Measurements from ENCODE around the gene TMEM238L. TPM values are rescaled to one million over a fixed set of nuclear protein-coding genes. Genes with fewer than 3 reads are reported as not detected.

The TMEM238L gene
- total RNA-seq, 1 donor from 2014 or later, result not detected

DNA sequence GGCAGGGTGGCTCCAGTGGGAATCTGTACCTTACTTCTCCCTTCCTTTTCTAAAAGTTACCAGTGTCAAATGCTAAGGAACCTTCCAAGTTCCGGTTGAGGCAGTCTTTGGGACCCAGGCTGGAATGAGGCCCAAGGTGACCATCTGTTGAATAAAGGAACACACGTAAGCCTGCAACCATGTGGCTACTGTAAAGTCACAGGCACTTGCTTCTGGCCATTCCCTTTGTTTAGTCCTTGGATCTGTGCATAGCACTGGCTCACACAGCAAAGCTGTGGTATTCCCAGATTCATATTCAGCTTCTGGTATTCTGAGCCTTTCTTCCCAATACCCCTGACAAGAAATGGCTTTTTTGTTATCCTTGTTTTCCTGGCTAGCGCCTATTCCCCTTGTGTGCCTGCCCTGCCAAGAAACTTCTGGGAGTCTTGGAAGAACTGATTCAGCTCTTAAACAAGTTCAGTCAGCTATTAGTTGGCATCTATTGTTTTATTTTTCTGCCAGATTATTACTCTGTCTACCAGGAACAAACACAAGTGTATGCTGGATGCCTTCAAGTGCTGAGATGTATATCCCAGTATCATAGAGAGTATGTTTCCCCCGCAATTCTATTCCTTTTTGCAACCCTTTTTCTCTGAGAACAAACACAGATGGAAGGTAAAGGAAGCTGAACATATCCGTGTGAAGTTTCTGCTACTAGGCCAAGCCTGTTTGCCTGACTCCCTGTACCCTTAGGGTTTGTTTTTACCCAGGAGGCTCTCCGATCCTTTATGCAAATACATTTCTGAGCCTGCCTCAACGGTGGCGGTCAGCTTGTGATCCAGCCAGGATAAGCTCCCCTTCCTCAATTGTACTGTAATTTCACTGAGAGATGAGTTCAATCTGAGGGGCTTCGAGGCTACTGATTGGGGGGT is 13.2 kb downstream of the TMEM238L start:
- no peak overlapping the region for H3K4me3 ChIP-seq
- intact Hi-C loops (cut with DNase I), result no loop called here
- no peaks in the 10 kb centered on the region for H3K36me3 ChIP-seq
- H3K4me1 ChIP-seq, result no peaks in the 10 kb centered on the region
- no peaks in the 10 kb centered on the region for H3K9me3 ChIP-seq
- no peaks in the 10 kb centered on the region for H3K27me3 ChIP-seq
- no peak overlapping the region for H3K27ac ChIP-seq
- no peak for DNase-seq (ENCODE audit: low spot score in 2 of 2)
- TF ChIP-seq, protein P1, sequence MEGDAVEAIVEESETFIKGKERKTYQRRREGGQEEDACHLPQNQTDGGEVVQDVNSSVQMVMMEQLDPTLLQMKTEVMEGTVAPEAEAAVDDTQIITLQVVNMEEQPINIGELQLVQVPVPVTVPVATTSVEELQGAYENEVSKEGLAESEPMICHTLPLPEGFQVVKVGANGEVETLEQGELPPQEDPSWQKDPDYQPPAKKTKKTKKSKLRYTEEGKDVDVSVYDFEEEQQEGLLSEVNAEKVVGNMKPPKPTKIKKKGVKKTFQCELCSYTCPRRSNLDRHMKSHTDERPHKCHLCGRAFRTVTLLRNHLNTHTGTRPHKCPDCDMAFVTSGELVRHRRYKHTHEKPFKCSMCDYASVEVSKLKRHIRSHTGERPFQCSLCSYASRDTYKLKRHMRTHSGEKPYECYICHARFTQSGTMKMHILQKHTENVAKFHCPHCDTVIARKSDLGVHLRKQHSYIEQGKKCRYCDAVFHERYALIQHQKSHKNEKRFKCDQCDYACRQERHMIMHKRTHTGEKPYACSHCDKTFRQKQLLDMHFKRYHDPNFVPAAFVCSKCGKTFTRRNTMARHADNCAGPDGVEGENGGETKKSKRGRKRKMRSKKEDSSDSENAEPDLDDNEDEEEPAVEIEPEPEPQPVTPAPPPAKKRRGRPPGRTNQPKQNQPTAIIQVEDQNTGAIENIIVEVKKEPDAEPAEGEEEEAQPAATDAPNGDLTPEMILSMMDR (IDR thresholded peaks at IDR 0.05), result no peak

DNA sequence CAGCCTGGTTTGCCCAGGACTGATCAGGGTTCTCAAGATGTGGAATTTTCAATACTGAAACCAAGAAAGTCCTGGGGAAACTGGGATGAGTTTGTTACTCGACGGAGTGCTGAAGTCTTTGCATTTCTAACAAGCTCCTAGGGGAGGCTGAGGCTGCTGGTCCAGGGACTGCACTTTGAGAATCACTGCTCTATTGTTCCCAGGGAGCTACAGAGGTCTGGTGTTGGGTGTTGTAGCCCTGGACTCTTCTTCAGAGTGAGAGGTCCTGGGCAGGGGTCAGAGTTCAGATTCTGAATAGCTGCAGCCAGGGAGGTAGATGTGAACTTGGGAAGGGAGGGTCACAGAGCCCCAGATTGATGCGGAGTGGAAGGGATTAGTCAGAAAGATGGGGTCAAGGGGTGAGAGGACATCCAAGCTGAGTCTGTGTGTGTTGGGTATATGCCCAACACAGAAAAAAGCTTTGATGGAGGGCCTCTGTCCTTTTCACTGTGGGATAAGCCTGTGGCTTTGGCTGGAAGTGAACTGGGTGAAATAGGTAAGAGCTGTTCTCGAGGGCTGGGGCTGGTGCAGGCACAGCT is 14.1 kb downstream of the TMEM238L start:
- TF ChIP-seq, protein P1 (IDR thresholded peaks at IDR 0.05), result no peak
- no peaks in the 10 kb centered on the region for H3K9me3 ChIP-seq
- H3K27me3 ChIP-seq, result no peaks in the 10 kb centered on the region
- H3K27ac ChIP-seq, result no peak overlapping the region
- no peaks in the 10 kb centered on the region for H3K4me1 ChIP-seq
- no peaks in the 10 kb centered on the region for H3K36me3 ChIP-seq
- intact Hi-C loops (cut with DNase I), result no loop called here
- DNase-seq (ENCODE audit: low spot score in 2 of 2), result no peak
- no peak overlapping the region for H3K4me3 ChIP-seq

DNA sequence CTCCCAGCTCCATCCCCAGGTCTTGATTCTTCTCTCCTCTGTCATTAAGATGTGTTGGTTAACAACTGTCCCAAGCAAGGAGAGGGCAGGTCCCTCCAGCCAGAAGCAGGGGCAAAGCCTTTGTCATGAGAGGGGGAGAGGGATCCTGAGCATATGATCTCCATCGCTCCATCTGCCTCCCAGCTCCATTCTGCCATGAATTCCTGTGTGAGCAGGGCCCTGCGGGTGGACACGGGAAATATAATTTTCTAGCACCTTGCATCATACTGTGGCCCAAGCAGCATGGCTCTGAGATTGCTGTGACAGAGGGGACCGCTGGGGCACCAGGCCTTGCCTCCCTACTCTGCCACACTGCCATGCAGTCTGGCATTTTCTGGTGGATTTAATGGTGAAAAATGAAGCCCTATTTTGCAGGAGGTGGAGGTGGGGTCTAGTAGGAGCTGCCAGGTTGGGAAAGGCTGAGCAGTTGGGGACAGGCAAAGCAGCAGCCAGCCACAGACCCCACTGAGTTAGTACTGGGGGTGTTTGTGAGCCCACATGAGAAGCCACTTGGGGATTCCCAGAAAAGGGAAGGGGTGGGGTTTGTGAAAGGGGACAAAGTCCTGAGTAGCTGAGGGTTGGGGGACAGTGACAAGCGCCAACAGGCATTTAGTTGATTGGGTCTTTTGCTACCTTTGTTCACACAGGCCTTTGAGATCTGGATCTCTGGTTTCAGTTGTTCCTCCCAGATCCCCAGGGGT is 16.4 kb downstream of the TMEM238L start:
- H3K36me3 ChIP-seq, result no peaks in the 10 kb centered on the region
- no peak for DNase-seq (ENCODE audit: low spot score in 2 of 2)
- H3K4me1 ChIP-seq, result no peaks in the 10 kb centered on the region
- no peaks in the 10 kb centered on the region for H3K27me3 ChIP-seq
- intact Hi-C loops (cut with DNase I), result no loop called here
- TF ChIP-seq, protein P1 (IDR thresholded peaks at IDR 0.05), result no peak
- no peak overlapping the region for H3K4me3 ChIP-seq
- no peaks in the 10 kb centered on the region for H3K9me3 ChIP-seq
- H3K27ac ChIP-seq, result no peak overlapping the region

DNA sequence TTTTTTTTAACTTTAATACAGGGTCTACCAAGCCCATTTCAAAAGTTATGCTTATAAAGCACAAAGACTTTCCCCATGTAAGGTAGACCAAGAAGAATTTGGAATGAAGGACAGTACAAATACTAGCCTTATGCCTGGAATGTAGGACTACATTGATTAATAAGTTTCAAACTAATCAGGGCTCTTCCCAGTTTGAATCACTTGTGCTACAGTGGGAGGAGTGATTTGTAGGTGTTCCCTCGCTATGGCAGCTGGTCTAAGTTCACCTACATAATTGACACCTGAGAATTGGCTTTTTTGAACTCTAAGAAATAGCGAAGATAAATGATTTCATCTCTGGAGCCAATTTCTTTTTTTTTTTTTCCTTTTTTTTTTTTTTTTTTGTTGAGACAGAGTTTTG is 18.6 kb downstream of the TMEM238L start:
- intact Hi-C loops (cut with DNase I), result no loop called here
- Histone ChIP-seq H3K4me3 (no peak overlapping the region), H3K36me3 (no peaks in the 10 kb centered on the region), H3K9me3 (peaks cover 0 to 3% of the 10 kb centered on the region in 2 donors), H3K4me1 (no peaks in the 10 kb centered on the region), H3K27me3 (no peaks in the 10 kb centered on the region), H3K27ac (no peak overlapping the region)
- TF ChIP-seq, protein P1 (IDR thresholded peaks at IDR 0.05), result no peak
- no peak for DNase-seq (ENCODE audit: low spot score in 2 of 2)

DNA sequence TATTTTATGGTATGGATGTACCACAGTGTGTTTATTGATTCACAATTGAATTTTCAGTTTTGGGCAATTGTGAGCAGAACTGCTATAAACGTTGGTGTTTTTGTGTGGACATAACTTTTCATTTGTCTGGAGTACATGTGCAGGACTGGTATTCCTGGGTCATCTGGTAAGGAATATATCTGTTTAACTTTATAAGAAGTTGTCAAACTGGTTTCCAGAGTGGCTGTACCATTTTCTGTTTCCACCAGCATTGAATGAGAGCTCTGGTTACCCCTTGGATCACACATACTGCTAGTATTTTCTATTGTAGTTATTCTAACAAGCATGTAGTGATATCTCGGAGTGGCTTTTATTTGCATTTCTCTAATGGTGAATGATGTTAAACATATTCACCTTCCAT is 24.3 kb downstream of the TMEM238L start:
- DNase-seq (ENCODE audit: low spot score in 2 of 2), result no peak
- Histone ChIP-seq H3K27me3 (no peaks in the 10 kb centered on the region), H3K9me3 (peaks cover 0 to 3% of the 10 kb centered on the region in 2 donors), H3K4me3 (no peak overlapping the region), H3K4me1 (no peaks in the 10 kb centered on the region), H3K36me3 (no peaks in the 10 kb centered on the region), H3K27ac (no peak overlapping the region)
- TF ChIP-seq, protein P1 (IDR thresholded peaks at IDR 0.05), result no peak
- intact Hi-C loops (cut with DNase I), result no loop called here

All from ascending aorta (tissue), 2 donors.